OCI-LY7 (cell line): Measurements from ENCODE around the gene TBC1D20. TPM values are rescaled to one million over a fixed set of nuclear protein-coding genes. Genes with fewer than 3 reads are reported as not detected.
A peak's percentile ranks its signal among the peaks of the same experiment; 100 is the strongest.

Experiments
- BruUV-seq: library from RNA; stranded (reverse); fragments of 400-500 nt; replicated peaks from 2 replicates; lab custom pipeline; 2021; lab: Mats Ljungman, UMichigan
- CTCF ChIA-PET: fragments of 300-600 bp; sonication (Branson Sonifier 250); formaldehyde crosslinking; loops from one replicate; lab custom pipeline; 2022; ENCODE audit warnings: antibody characterized with exemption; ENCODE audit not compliant: unreplicated experiment; lab: Charles Lee
- POLR2A ChIA-PET: fragments of 300-600 bp; sonication (Branson Sonifier 250); formaldehyde crosslinking; loops from one replicate; lab custom pipeline; 2022; ENCODE audit warnings: antibody characterized with exemption; lab: Charles Lee
- DNase-seq: peaks from one replicate; pipeline ENCODE4 v3.0.0-alpha.2; 2015; ENCODE audit warnings: low spot score
- H2AFZ ChIP-seq: fragments of 200-600 bp; sonication (generic), shearing (Covaris generic); 2 replicates; pipeline ENCODE4 v1.6.1; 2014; ENCODE audit warnings: mild to moderate bottlenecking, antibody characterized with exemption, low read length, moderate library complexity
- H3K27ac ChIP-seq: fragments of 200-600 bp; sonication (generic); 2 replicates; pipeline ENCODE4 v1.5.1; 2014; ENCODE audit warnings: mixed run types, low read depth, mild to moderate bottlenecking, moderate library complexity, low read length, inconsistent platforms; ENCODE audit not compliant: poor library complexity, severe bottlenecking
- H3K36me3 ChIP-seq: fragments of 200-600 bp; sonication (generic); 2 replicates; pipeline ENCODE4 v1.6.1; 2014; ENCODE audit warnings: mild to moderate bottlenecking, antibody characterized with exemption, low read length, moderate library complexity, mixed read lengths; ENCODE audit not compliant: insufficient read depth
- H3K4me1 ChIP-seq: fragments of 200-600 bp; sonication (generic); 2 replicates; pipeline ENCODE4 v1.5.1; 2014; ENCODE audit warnings: mild to moderate bottlenecking, low read length; ENCODE audit not compliant: insufficient read depth, poor library complexity, severe bottlenecking
- H3K4me2 ChIP-seq: fragments of 200-600 bp; sonication (generic); 2 replicates; pipeline ENCODE4 v1.6.1; 2014; ENCODE audit warnings: mild to moderate bottlenecking, low read length
- H3K4me3 ChIP-seq: fragments of 200-600 bp; sonication (generic); 2 replicates; pipeline ENCODE4 v1.5.1; 2014; ENCODE audit warnings: mild to moderate bottlenecking, low read depth, low read length; ENCODE audit not compliant: poor library complexity, severe bottlenecking
- H3K79me2 ChIP-seq: fragments of 200-600 bp; sonication (generic); 2 replicates; pipeline ENCODE4 v1.6.1; 2016; ENCODE audit warnings: low read depth, mild to moderate bottlenecking, low read length, moderate library complexity, mixed read lengths; ENCODE audit not compliant: insufficient read depth
- H3K9me2 ChIP-seq: fragments of 200-600 bp; sonication (generic); 2 replicates; pipeline ENCODE4 v1.6.1; 2016; ENCODE audit warnings: mild to moderate bottlenecking, low read length, mixed read lengths; ENCODE audit not compliant: insufficient read depth
- H3K9me3 ChIP-seq: fragments of 200-600 bp; sonication (generic); 2 replicates; pipeline ENCODE4 v1.6.1; 2014; ENCODE audit warnings: mild to moderate bottlenecking, mixed run types, low read length, mixed read lengths
- H4K20me1 ChIP-seq: fragments of 200-600 bp; sonication (generic); 2 replicates; pipeline ENCODE4 v1.6.1; 2014; ENCODE audit warnings: mild to moderate bottlenecking, antibody characterized with exemption, low read length, moderate library complexity, mixed read lengths; ENCODE audit not compliant: insufficient read depth
- CTCF ChIP-seq: fragments of 200-600 bp; sonication (generic); conservative IDR thresholded peaks from 2 replicates; pipeline ENCODE4 v1.5.1; 2014; ENCODE audit warnings: mild to moderate bottlenecking, antibody characterized with exemption, low read length, moderate library complexity, mixed read lengths
- EZH2phosphoT487 ChIP-seq: fragments of 200-600 bp; sonication (generic); IDR thresholded peaks from 2 replicates; pipeline ENCODE4 v1.6.1; 2018; ENCODE audit warnings: low read depth, borderline replicate concordance, mild to moderate bottlenecking, mixed run types, antibody characterized with exemption, low read length, moderate library complexity, mixed read lengths
- intact Hi-C: fragments of 100-400 bp; cut with micrococcal nuclease; formaldehyde crosslinking; loops from one replicate; pipeline ENCODE4 v1.10.0; 2022; ENCODE audit not compliant: unreplicated experiment
- total RNA-seq, 2 experiments: library from RNA; depleted of rRNA in 1 of 2; stranded (reverse); fragments of >200 nt in 1 of 2; shearing (Covaris generic) in 1 of 2; gene quantifications; 2 replicates each; pipeline ENCODE4 v1.2.3, GENCODE V29; 2014 to 2022

Gene TBC1D20
- total RNA-seq, 2 experiments from 2014 or later: 17.4 to 20.8 TPM

- Histone ChIP-seq H3K4me1 (peaks cover 29% of the 10 kb centered on the region), H3K9me3 (no peaks in the 10 kb centered on the region), H4K20me1 (no peaks in the 10 kb centered on the region), H3K36me3 (peaks cover 67% of the 10 kb centered on the region), H3K4me3 (no peak overlapping the region), H3K27ac (no peak overlapping the region), H3K4me2 (no peak overlapping the region), H3K9me2 (no peaks in the 10 kb centered on the region), H3K79me2 (no peaks in the 10 kb centered on the region), H2AFZ (no peak overlapping the region)
- DNase-seq: no peak
- intact Hi-C loops: no loop called here
- BruUV-seq: no TSS peak
- ChIA-PET POLR2A (no interaction called here), CTCF (no interaction called here)
- no peak for TF ChIP-seq EZH2phosphoT487
- TF ChIP-seq CTCF: no peak
Observed at GRCh38 chr20:434661-435419, 27.5 kb downstream of the TBC1D20 start.

GRCh38 chr20:434221-434620 is 28.1 kb downstream of the TBC1D20 start:
- Histone ChIP-seq H3K9me3 (no peaks in the 10 kb centered on the region), H3K9me2 (no peaks in the 10 kb centered on the region), H3K27ac (no peak overlapping the region), H2AFZ (no peak overlapping the region), H3K79me2 (no peaks in the 10 kb centered on the region), H3K4me1 (peaks cover 27% of the 10 kb centered on the region), H3K4me3 (no peak overlapping the region), H3K4me2 (no peak overlapping the region), H3K36me3 (peaks cover 60% of the 10 kb centered on the region), H4K20me1 (no peaks in the 10 kb centered on the region)
- POLR2A ChIA-PET: no interaction called here
- no peak for DNase-seq
- TF ChIP-seq CTCF: no peak
- no peak for TF ChIP-seq EZH2phosphoT487
- BruUV-seq: no TSS peak
- intact Hi-C loops: no loop called here
- CTCF ChIA-PET: no interaction called here

- Histone ChIP-seq H3K4me3 (no peak overlapping the region), H4K20me1 (no peaks in the 10 kb centered on the region), H3K36me3 (peaks cover 61% of the 10 kb centered on the region), H2AFZ (no peak overlapping the region), H3K9me3 (no peaks in the 10 kb centered on the region), H3K4me1 (peaks cover 20% of the 10 kb centered on the region), H3K4me2 (no peak overlapping the region), H3K9me2 (no peaks in the 10 kb centered on the region), H3K79me2 (no peaks in the 10 kb centered on the region), H3K27ac (peak overlapping the region; percentile 9)
- intact Hi-C loops: no loop called here
- CTCF ChIA-PET: no interaction called here
- no TSS peak for BruUV-seq
- no peak for DNase-seq
- no peak for TF ChIP-seq CTCF
- TF ChIP-seq EZH2phosphoT487: no peak
- POLR2A ChIA-PET: no interaction called here
Observed at GRCh38 chr20:433300-433975, 28.9 kb downstream of the TBC1D20 start.
